ENCODE data around the gene CLIC3.

GRCh38 chr9:136955202-136955942, 41.0 kb downstream of the CLIC3 start:
- TF ChIP-seq EZH2phosphoT487 (IDR thresholded peaks at IDR 0.05; ENCODE audit: insufficient read depth, low read depth), result no peak
- TF ChIP-seq EZH2 (IDR thresholded peaks at IDR 0.05; ENCODE audit: insufficient read depth, poor library complexity, severe bottlenecking), result no peak
